Stimulated activated CD4-positive, alpha-beta T cell treated with anti-CD3 and anti-CD28 coated beads, TNF-alpha, amount 100 ng/mL, for 4 hours (primary cell): ENCODE measurements around the gene ECHS1.
"Not testable (repeated sequence)": the region's sequence is repeated elsewhere in the genome, so short reads cannot be mapped to it uniquely, and the experiment has no call there.

ENCODE experiments used
- DNase-seq, 3 experiments: peaks; one replicate each; pipeline ENCODE4 v3.0.0-alpha.2; 2020; ENCODE audit warnings: low read depth in 3 of 3

Gene ECHS1

DNA sequence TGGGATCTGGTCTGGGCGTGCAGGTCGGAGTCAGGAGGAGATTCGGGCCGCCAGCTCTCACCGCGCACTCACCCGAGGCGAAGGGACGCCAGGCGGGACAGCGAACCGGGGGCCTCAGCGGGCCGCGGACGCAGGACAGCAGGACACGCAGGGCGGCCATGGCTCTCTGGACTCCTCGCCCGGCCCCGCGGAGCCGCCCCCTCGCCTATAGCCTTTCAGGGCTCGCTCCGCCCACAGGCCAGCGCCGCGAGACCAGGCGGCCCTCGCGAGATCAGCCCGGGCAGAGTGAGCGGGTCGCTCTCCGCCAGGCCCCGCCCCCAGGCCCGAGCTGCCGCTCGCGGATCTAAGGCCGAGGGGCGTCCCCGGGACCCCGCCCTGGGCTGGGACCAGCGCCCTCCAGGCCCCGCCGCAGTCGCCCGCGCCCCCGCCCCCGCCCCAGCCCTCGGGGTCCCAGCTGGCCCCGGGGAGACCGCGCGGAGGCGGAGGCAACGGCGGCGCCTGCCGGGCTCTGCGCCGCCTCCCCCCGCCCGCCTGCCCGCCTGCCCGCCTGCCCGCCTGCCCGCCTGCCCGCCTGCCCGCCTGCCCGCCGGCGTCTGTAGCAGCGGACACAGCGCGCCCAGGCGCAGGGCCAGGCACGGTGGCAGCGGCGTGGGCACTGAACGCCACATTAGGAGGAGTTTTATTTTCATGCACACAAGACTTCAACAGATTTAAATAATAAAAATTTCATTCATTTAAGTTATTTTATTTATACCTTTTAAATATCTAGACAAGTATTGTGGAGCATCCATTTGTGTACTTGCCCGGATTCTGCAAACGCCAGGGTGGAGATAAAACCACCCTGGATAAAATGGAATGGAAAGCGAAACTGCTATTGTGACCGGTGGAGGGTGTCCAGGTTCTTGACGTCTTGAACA, at the start of gene ECHS1:
Gene ECHS1, minus strand, starts transcription at position 181 of the 917 bp plus-strand sequence. Its CDS starts 21 bp downstream, at position 160.
- DNase-seq, result peak; percentile 86 to 95 (median 93)

DNA sequence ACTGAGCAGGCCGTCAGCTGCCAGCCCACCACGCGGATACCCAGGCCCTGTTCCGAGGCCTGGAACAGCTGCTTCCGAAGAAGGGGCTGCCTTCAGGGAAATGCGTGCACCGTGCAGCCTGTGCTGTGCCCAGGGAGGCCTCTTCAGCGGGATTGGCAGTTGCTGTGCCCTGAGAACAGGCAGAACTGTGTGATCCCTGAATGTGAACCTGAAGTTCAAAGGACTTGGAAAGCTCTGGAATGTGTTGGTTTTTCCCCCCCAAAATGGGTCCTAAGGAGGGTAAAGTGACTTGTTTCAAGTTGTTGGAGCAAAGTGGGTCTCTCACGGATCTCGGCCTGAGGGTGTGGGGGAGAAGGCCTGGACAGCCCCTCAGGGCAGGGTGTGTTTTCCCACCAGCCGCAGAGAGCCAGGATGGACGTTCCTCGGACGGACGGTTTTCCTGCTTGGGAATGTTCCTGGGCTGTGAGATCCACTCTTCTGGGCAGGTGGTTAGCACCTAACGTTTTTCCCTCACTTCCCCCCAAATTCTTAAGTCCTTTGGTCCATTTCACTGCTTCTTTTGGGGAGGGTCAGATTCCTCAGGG, 49.2 kb upstream of the ECHS1 start:
- DNase-seq, result no peak

DNA sequence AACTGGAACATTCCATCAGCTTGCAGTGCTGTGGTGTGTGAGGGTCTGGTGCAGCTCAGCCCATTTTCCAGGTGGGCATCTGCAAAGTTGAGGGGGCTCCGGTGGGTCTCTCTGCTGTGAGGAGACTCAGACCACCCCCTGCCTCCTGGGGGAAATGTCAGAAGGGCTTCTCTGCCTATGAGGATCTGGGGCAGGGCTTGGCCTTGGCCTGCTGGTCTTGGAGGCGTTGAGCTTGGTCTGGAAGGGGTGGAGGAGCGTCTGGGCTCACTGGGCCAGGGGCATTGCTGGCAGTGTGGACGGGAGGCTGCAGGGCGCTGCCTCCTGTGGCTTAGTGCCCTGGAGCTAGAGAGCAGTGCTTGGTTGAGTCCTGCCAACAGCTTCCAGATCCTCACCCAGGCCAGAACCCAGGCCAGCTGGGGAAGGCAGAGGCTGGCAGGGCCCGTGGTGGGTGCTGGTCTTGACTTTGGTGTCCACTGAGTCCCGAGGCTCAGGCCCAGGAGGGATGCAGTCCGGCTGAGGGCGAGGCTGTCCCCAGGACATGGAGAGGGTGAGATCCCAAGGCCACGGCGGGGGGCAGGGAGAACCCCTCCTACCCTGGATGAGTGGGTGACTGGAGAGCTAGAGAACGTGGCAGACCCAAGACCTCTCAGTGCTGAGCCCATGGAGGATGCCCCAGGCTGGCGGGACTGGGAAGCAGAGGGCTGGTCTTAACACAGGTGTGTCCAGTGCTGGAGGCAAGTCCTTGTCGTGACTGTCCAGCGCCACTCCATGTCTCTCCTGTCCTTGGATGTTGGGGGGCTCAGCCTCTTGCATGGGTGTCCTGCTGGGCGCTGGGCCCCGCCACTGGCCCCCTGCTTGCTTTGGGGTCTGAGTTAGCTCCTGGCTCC, 48.4 kb upstream of the ECHS1 start:
- no peak for DNase-seq

DNA sequence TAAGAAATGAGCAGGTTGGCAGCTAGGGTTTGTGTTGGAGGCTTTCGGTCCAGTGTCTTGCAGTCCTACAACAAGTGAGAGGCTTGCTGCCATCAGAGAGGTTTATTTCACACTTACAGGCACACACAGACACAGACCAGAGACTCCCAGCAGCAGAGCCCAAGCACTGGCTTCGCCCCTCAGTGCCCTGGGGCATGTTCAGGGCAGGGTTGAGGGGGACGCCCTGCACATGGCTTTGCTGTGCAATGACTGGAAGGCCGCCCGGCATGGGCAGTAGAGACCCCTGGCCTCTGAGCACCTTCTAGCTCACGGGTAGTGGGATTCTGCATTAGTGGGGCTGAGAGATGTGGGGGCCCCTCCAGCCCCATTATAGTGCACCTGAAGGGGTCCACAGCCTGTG, 47.4 kb upstream of the ECHS1 start:
- no peak for DNase-seq

DNA sequence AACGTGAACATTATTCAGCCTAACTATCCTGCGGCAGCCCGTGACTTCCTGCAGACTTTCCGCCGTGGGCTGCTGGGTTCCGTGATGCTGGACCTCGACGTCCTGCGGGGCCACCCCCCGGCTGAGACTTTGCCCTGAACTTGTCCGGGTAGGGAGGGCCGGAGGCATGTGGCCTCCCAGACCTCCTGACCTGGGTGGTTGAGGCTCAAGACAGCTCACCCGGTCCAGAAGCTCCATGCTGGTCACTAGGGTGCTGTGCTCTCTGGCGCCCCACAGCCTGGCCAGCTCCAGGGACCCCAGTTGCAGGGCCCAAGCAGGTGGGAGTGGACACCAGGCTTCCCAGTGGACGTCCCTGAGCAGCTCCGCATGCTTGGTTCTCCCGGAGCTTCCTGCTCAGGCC, 46.9 kb upstream of the ECHS1 start:
- no peak for DNase-seq

DNA sequence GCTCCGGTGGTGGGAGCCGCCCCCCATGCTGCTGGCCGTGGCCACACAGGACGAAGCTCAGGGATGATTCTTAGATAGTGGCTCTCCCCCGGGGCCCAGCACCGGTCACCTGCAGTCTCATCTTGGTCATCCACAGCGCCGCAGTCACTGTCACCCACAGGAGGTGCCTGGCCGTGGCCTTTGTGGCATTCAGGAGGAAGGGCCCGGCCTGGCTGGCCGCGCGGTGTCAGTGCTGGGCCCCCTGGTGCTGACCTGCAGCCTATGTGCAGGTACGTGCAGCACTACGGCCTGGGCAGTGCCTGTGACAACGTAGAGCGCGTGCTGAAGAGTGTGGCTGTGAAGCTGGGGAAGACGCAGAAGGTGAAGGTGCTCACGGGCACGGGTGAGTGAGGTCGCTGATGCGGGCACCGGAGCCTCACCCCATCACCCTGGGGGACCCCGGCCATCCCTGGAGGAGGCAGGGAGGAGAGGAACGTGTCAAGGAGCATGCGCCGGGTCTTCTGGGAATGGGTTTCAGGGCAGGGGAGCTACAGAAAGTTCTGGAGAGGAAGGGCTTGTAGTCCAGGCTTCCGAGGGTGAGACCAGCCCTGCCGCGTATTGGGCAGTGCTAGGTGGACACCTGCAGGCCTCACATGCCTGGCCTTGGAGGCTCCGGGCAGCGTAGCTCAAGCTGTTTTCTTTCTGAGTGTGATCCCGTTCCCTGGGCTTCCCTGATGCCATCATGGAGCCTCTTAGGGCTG, 46.2 kb upstream of the ECHS1 start:
- no peak for DNase-seq

DNA sequence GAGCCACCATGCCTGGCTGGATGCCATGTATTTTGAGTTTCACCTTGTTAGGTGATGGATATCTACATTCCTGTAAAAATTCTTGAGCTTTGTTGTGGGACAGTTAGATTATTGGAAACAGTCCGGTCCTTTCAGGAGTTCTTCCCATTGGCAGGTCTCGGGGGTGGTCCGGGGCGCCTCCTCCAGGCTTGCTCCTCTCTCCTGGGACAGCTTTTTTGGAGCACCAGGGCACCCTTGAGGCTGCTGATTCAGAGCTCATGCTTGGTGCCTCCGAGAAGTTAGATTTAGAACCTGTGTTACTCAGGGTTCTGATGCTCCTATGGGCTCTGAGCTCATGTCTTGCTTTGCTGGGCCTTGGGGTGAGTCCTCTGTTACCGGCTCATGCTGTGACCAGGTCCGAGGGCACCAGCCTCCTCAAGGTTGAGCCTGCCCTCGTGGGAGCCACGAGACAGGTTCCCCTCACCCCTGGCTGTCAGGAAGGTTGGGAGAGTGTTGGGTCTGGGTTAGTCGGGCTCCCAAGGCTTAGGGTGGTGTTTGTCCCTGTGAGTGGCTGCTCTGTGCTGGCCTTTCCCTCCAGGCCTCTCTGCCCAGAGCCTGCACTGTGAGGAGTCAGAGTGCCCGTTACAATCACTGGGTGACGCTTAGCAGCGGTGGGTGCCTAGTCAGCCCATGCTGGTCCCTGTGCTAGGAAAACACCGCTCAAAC, 45.3 kb upstream of the ECHS1 start:
- no peak for DNase-seq

DNA sequence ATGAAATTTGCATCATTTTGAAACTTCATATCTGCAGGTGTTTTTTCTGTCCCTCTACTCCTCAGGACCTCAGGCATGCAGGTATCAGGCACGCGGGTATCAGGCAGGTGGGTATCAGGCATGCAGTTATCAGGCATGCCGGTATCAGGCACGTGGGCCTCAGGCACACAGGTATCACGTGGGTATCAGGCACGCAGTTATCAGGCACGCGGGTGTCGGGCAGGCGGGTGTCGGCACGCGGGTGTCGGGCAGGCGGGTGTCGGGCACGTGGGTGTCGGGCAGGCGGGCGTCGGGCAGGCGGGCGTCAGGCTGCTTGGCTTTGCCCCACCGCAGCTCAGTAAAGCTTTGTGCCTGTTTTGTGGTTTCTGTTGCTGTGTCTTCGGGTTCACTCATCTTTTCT, 42.6 kb upstream of the ECHS1 start:
- DNase-seq, result no peak

DNA sequence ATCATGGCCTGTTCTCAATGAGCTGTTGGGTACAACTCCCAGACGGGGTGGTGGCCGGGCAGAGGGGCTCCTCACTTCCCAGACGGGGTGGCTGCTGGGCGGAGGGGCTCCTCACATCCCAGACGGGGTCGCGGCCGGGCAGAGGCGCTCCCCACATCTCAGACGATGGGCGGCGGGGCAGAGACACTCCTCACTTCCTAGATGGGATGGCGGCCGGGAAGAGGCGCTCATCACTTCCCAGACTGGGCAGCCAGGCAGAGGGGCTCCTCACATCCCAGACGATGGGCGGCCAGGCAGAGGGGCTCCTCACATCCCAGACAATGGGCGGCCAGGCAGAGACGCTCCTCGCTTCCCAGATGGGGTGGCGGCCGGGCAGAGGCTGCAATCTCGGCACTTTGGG, 41.2 kb upstream of the ECHS1 start:
- not testable (repeated sequence) for DNase-seq

DNA sequence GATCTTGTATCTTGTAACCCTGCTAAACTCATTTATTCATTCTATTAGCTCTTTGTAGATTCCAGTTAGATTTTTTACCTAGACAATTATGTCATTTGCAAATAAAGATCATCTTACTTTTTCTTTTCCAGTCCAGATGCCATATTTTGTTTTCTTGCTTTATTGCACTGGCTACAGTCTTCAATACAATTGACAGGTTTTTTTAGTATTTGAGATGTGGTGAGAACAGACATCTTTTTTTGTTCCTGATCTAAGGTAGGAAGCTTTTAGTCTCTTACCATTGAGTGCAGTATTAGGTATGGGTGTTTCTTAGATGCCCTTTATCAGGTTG, 39.2 kb upstream of the ECHS1 start:
- DNase-seq, result no peak

DNA sequence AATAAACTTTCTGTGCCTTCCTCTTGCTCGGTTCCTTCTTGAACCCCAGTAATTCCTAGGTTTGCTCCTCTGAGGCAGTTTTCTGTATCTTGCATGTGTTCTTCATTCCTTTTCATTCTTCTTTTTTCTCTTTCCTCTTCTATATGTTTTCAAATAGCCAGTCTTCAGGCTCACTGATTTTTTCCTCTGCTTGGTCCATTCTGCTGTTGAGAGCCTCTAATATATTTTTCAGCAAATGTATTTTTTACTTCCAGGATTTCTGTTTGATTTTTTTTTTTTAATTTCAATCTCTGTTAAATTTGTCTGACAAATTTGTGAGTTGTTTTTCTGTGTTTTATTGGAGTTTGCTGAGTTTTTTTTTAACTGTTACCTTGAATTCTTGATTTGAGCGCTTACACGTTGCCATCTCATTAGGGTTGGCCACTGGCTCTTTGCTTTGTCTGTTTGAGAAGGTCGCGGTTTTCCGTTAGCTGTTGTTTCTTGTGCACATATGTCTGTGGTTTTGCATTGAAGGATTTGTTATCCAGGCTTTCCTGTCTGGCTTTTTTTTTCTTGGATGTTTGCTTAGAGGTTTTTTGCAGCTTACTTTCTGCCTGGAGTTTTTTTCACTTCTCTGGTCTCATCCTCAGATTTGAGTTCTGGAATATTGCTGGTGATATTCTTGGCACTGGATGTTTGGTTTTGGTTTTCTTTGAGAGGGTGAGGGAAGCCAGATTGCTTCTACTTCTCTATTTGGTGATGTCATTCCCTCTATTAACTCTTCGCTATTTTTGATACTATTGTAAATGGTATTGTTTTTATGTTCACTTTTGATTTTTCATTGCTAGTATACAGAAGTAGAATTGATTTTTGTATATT, 38.6 kb upstream of the ECHS1 start:
- DNase-seq, result no peak

DNA sequence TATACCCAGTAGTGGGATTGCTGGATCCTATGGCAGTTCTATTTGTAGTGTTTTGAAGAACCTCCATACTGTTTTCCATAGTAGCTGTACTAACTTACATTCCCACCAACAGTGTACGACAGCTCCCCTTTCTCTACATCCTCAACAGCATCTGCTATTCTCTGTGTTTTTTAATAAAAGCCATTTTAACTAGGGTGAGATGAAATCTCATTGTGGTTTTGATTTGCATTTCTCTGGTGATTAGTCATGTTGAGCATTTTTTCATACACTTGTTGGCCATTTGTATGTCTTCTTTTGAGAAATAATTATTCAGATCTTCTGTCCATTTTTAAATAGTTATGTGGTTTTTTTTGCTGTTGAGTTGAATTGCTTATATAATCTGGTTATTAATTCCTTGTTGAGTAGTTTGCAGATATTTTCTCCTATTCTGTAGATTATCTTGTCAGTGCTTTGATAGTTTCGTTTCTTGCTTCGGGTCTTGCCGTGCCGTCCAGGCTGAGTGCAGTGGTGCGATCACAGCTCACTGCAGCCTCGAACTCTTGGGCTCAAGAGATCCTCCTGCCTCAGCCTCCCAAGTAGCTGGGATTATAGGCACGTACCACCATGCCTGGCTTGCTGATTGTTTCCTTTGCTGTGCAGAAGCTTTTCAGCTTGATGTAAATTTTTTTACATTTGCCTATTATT, 32.8 kb upstream of the ECHS1 start:
- no peak for DNase-seq

DNA sequence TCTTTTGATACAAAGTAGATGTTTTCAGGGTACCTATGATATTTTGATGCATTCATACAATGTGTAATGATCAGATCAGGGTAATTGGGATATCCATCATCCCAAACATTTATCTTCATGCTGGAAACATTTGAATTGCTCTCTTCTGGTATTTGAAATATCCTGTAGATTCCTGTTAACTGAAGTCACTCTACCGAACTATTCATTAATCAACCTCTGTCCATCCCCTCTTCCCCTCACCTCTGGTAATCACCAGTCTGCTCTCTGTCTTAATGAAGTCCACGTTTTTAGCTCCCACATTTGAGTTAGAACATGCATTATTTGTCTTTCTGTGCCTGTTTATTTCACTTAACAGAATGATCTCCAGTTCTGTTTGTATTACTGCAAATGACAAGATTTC, 32.1 kb upstream of the ECHS1 start:
- no peak for DNase-seq

DNA sequence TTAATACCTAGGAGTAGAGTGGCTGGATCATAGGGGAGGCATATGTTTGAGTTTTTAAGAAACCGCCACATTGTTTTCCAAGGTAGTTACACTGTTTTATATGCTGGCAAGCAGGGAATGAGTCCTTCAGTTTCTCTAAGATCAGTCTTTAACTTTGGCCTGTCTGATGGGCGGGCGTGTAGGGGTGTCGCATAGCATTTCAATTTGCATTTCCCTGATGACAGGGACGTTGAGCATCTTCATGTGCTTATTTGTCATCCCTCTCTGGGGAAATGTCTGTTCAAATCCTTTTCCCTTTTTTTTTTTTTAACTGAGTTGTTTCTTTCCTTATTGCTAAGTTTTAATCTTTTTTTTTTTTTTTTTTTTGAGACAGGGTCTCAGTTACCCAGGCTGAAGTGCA, 30.6 kb upstream of the ECHS1 start:
- DNase-seq, result no peak

DNA sequence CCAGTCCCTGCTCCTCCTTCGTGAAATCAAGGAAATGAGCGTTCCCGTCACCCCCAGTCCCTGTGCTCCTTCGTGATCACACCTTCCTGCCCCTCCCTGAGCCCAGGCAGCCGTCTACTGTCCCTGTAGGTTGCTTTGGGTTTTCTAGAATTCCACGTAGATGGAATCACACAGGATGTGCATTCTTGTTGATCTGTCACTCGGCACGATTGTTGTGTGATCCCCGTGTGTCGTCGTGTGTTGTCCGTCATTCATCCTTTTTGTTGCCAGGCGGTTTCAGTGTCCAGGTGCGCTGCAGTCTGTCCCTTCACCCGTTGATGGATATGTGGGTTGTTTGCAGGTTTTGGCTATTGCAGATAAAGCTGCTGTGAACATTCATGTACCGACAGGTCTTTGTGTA, 30.2 kb upstream of the ECHS1 start:
- no peak for DNase-seq

DNA sequence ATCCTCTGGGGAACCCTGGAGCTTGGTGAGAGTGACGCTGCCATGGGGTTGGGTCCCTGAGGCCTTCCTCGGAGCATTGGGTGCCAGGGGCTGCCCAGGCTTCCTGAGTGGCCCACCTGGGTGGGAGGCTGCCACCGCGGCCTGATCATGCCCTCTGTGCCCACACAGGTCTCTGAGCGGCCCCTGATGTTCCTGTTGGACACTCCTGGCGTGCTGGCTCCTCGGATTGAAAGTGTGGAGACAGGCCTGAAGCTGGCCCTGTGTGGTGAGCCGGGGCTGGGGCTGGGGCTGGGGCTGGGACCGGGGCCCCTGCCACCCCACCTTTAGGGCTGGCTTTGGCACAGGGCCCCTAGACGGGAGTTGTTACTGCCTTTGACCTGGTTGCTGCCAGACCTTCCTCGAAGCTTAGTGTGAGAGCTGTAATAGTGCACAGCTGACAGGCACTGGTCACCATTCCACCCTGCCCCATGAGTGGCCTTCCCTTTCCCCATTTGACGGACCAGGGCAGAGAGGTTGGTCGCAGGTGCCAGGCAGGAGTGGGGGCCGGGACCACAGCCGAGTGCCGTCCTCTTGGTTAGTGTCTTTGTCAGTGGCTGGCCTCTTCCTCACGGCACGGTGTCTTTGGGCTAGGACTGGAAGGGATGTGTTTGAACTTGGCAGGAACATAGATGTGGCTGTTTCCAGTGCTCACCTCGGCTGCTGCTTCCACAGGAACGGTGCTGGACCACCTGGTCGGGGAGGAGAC, 29.0 kb upstream of the ECHS1 start:
- DNase-seq, result no peak

DNA sequence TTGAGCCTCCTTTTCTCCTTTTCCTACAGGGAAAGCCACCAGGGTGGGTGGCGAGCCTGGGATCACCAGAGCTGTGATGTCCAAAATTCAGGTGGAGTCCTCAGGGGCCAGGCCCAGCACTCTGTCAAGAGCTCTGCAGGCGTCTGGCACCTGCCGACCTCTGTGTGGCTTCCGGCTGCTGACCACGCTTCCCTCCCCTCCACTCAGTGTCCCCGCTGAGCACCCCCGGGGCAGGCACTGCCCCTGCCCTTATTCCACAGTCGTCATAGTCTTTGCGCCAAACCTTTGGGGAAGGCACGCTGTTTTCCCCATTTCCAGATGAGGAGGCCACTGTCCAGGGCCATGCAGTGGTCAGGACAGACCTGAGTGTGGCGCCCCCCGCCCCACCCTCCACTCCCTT, 28.3 kb upstream of the ECHS1 start:
- DNase-seq, result no peak

DNA sequence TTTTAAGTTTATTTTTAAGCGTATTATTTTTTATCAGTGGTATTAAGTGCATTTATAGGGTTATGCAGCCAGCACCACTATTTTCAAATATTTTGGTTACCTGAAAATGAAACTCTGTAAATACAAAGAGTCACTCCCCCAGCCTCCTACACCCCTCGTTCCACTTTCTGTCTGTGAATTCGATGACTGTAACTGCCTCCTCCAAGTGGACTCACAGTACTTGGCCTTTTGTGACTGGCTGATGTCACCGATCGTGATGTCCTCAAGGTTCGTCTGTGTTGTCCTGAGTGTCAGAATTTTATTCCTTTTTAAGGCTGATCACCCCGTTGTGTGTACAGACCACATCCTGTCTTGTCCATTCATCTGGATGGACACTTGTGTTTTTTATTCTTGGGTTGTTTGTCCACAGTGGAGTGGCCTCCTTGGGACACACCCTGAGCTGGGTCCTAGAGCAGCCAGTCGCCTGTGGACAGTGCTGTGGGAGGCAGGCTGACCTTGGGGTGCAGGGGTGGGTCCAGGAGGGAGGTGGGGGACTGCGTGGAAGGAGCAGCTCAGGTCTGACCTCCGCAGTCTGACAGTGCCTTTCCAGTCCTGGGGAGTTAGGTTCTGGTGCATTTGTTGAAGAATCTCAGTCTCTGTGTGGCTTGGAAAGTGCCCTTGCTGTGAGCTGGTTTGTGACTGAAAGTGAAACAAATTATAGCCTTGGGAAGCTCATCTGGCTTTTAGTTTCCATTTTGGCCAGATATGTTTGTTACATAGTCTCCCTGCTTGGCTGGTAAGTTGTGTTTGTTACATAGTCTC, 27.7 kb upstream of the ECHS1 start:
- DNase-seq, result no peak
